GM21447 (cell line): ENCODE data around the gene CBFB.

Source experiments
- ATAC-seq: cut with Tn5 transposase; IDR thresholded peaks from one replicate; pipeline ENCODE4 v1.9.1; 2021; ENCODE audit not compliant: unreplicated experiment

CBFB gene

GRCh38 chr16:67091906-67092566, 63.1 kb downstream of the CBFB start:
- no peak for ATAC-seq

GRCh38 chr16:67093098-67093726, 64.3 kb downstream of the CBFB start:
- no peak for ATAC-seq

GRCh38 chr16:67098599-67098998, 69.7 kb downstream of the CBFB start:
- no peak for ATAC-seq

- no peak for ATAC-seq
These were observed 71.8 kb downstream of the CBFB start for GRCh38 chr16:67100569-67101310.

GRCh38 chr16:67101311-67102082, 72.5 kb downstream of the CBFB start:
- no peak for ATAC-seq

- ATAC-seq = no peak
These were observed 75.1 kb downstream of the CBFB start for GRCh38 chr16:67104061-67104460.

- no peak for ATAC-seq
These were observed 75.9 kb downstream of the CBFB start for GRCh38 chr16:67104845-67105244.

DNA sequence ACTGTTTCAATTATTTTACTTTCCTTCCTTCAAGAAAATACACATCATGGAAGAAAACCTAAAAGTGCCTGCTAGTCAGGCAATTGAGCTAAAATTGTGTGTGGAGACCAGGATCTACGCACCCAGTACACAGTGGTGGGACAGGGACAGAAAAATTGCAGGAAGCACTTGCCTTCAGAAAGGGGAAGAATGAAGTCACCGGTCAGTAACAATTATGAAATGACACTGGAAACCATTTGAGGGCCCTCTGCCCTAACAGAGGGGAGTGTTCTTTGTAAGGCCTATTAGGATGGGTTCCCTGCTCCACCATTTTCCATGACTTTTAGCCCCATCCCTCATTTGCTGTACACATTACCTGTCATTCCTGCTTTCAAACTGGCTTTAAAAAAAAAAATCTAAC, 76.3 kb downstream of the CBFB start:
- ATAC-seq = no peak

- ATAC-seq = no peak
These were observed 76.9 kb downstream of the CBFB start for GRCh38 chr16:67105881-67106280.

GRCh38 chr16:67108489-67108888, 79.5 kb downstream of the CBFB start:
- ATAC-seq = no peak

DNA sequence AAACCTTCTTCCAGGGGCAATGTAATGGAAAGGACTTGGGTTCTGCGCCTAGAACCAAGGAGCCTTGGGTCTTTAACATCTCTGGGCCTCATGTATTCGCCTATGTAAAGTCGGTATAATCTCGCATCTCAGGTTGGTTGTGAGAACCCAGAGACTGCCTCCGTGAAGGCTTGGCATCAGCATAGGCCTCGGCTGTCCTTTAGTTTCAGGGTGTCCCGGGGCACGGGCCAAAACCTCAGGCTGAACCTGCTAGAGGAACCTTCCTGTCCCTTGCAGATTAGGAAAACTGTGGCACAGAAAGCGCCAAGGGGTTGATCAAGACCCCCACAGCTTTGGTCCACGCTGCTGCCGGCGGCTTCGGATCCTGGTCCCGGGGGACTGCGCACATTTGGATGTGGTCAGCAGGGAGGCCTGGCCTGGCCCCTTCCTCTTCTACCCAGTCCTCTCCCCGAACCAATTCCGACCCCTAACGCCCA, 80.0 kb downstream of the CBFB start:
- no peak for ATAC-seq

DNA sequence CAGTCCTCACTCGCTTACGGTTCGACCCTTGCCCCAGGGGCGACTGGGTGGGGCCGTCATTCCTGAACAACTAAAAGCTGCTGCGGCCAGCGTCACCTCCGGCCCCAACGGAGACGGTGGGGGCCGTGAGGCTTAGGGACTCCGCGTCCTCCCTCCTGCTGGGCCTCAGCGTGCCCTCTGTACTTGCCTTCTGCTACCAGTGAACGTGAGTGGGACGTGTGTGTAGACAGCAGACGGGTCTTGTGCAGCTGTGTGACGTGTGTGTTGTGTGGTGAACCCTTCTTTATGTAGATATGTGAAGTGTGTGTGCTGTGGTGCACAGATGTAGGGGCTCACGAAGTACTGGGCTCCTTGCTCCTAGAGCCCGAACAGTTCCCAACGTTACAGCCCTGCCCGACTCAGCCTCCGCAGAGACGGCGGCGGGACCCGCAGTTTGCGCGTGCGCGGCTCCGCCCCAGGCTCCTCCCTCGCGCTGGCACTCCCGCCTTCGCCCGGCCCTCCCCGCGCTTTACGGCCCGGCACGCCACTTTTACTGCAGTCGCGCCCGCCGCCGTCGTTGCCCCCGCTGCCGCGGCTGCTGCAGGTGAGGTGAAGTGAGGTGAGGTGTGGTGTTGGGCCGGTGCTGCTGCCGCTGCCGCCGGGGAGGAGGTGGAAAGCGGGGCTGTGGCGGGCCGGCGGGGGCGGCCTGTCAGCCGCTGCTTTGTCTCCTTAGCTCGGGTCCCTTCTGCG, 80.6 kb downstream of the CBFB start, which contains the start of gene PHAF1:
Gene PHAF1 (plus strand): TSS at position 535 of the 729 bp plus-strand sequence. CDS start 235 bp downstream, outside the sequence.
- peak; percentile 75 for ATAC-seq

GRCh38 chr16:67111951-67112444, 83.0 kb downstream of the CBFB start:
- ATAC-seq = no peak

DNA sequence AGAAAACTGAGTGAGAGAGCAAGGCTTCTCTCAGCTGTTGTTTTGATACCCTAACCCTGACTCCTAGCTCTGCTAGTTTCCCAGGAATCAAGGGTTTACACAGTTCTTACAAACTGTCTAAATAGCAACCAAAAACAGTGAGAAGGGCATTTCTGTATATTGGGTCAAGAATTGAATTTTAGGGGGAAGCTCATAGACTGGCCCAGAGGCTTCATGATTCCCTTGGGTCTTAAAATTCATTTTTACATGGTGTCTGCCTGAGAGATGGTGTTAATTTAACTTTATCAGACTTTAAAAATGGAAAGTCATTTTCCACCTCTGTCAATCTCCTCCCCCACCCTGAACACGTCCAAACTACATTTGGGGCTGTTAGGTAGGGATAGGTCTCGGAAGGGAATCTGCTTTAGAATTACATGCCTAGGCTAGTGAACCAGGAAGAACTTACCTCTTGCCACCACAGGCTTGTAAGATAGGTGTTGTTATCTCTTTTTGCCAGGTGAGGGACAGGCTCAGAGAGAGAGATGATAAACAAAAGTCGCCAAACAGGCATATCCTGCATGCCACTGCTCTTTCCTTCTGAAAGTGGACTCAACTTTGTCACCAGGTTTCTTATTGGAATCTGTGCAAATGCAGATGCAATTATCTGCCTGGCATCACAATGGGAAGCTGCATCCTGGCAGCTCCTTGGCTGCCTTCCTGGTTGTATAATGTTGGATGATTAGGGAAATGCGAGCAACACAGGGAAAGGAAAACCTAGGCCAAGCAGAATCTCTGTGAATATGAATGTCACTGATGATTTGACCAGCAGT, 83.8 kb downstream of the CBFB start:
- ATAC-seq = no peak

- ATAC-seq = no peak
These were observed 85.8 kb downstream of the CBFB start for GRCh38 chr16:67114793-67115192.

DNA sequence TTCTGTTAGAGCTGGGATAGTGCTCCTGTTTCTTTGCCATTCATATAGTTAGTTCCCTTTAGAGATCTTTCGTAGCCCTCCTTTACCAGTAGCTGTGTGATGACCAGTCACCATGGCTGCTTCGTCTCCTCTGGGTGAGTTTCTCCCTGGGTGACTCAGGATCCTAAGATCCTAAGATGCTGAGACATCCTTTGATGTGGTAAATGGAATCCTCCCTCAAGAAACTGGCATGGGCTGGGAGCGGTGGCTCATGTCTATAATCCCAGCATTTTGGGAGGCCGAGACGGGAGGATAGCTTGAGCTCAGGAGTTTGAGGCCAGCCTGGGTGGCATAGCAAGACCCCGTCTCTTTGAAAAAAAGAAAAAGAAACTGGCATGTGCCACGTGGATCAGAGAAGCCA, 86.7 kb downstream of the CBFB start:
- ATAC-seq = no peak

DNA sequence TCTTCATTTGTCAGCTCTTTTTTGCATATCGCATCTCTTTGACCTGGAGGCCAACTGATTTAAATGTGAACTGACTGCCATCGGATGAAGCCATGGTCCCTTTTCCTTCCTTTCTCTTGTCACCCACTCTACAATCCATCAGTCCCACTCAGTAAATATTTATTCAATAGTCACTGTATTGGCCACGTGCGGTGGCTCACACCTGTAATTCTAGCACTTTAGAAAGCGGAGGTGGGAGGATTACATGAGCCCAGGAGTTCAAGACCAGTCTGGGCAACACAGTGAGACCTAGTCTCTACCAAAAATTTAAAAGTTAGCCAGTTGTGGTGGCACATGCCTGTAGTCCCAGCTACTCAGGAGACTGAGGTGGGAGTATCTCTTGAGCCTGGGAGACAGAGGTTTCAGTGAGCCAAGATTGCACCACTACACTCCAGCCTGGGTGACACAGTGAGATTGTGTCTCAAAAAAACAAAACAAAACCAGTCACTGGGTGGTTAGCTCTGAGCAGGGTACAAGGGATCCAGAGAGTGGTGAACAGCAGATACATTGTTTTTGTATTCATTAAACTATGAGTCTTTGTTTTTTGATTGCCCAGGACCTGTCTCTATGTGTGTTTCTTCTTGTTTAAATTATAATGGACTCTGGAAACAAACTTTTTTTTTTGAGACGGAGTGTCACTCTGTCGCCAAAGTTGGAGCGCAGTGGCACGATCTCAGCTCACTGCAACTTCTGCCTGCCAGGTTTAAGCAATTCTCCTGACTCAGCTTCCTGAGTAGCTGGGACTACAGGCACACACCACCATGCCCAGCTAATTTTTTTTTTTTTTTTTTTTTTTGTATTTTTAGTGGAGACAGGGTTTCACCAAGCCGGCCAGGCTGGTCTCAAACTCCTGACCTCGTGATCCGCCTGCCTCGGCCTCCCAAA, 87.7 kb downstream of the CBFB start:
- no peak for ATAC-seq

DNA sequence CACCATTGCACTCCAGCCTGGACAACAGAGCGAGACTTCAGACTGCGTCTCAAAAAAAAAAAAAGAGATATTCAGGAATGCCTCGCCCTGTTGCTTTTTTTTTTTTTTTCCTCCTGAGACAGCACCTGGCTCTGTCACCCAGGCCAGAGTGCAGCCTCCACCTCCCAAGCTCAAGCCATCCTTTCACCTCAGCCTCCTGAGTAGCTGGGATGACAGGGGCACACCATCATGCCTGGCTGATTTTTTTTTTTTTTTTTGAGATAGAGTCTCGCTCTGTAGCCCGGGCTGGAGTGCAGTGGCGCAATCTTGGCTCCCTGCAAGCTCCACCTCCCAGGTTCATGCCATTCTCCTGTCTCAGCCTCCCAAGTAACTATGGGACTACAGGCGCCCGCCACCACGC, 88.8 kb downstream of the CBFB start:
- ATAC-seq = no peak
